Measurements from ENCODE around the gene UBE2J2.

Gene UBE2J2

GRCh38 chr1:1309251-1310108 is 35.8 kb upstream of the UBE2J2 start:
- no peak for DNase-seq

GRCh38 chr1:1308756-1309250 is 35.1 kb upstream of the UBE2J2 start:
- DNase-seq: no peak

- DNase-seq: peak; percentile 85 to 89
Measured at GRCh38 chr1:1307923-1308755, 34.5 kb upstream of the UBE2J2 start, which contains the start of the genes ACAP3 and PUSL1. TSS of gene ACAP3 (minus strand) at chr1:1307930. CDS start at chr1:1307815, 115 bp downstream. TSS of gene PUSL1 (plus strand) at chr1:1308597. CDS start at chr1:1308644, 47 bp downstream.

- peak in 1 of 2 donors; percentile 8 for DNase-seq
Measured at GRCh38 chr1:1307261-1307922, 33.7 kb upstream of the UBE2J2 start.

GRCh38 chr1:1306661-1307260 is 33.1 kb upstream of the UBE2J2 start:
- DNase-seq: no peak

- DNase-seq: no peak
Measured at GRCh38 chr1:1306070-1306660, 32.5 kb upstream of the UBE2J2 start.

GRCh38 chr1:1305300-1306069 is 31.8 kb upstream of the UBE2J2 start:
- DNase-seq: peak; percentile 16 to 43

- peak in 1 of 2 donors; percentile 26 for DNase-seq
Measured at GRCh38 chr1:1304331-1305299, 31.0 kb upstream of the UBE2J2 start.

- no peak for DNase-seq
Measured at GRCh38 chr1:1303736-1304135, 30.1 kb upstream of the UBE2J2 start.

GRCh38 chr1:1302951-1303509 is 29.4 kb upstream of the UBE2J2 start:
- DNase-seq: no peak

GRCh38 chr1:1302006-1302430 is 28.4 kb upstream of the UBE2J2 start:
- no peak for DNase-seq

GRCh38 chr1:1300352-1300739 is 26.7 kb upstream of the UBE2J2 start:
- DNase-seq: no peak

GRCh38 chr1:1299686-1300351 is 26.2 kb upstream of the UBE2J2 start:
- DNase-seq: no peak

GRCh38 chr1:1298861-1299685 is 25.4 kb upstream of the UBE2J2 start:
- no peak for DNase-seq

- no peak for DNase-seq
Measured at GRCh38 chr1:1297802-1298424, 24.3 kb upstream of the UBE2J2 start.

GRCh38 chr1:1296070-1297061 is 22.7 kb upstream of the UBE2J2 start:
- no peak for DNase-seq

All from inflammatory macrophage treated with lipopolysaccharide for 1 hour (primary cell).